Measurements from ENCODE around the gene CDK6. TPM values are rescaled to one million over a fixed set of nuclear protein-coding genes. Genes with fewer than 3 reads are reported as not detected.
"Not testable (repeated sequence)": the region's sequence is repeated elsewhere in the genome, so short reads cannot be mapped to it uniquely, and the experiment has no call there.

Gene CDK6
- total RNA-seq, 4 donors from 2014 or later, result 11.2 to 18.5 (median 13.2) TPM

DNA sequence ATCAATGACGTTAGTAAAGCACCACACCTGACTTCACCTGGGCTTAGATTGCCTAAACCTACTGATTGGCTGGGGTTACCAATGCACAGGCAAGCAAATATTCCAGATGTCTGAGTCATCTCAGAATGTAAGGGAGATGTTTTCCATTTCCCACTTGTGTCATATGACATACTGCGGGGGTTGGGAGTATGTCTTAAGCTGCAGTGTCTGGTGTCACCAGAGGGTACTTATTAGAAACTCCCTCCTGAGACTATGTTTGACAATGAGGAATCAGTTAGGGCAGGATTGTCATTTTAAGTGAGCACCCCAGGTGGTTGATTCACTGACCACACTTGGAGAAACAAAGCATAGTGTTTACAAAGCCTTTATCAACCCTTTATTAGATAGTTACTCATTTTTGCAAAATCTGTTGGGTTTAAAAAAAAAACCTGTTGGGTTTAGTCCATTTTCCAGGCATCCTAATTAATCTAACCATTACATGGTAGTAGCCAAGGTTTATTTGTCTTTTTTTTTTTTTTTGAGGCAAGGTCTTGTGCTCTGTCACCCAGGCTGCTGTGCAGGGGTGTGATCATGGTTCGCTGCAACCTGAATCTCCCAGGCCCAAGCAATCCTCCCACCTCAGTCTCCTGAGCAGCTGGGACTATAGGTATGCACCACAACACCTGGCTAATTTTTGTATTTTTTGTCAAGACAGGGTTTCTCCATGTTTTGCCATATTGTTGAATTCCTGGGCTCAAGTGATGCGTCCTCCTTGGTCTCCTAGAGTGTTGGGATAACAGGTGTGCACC, 72.5 kb downstream of the CDK6 start:
- Histone ChIP-seq H3K4me1 (no peaks in the 10 kb centered on the region), H3K27me3 (no peaks in the 10 kb centered on the region), H3K9me3 (no peaks in the 10 kb centered on the region), H3K27ac (no peak overlapping the region), H3K4me3 (replicated peaks in 1 of 3) (no peak overlapping the region), H3K36me3 (no peaks in the 10 kb centered on the region)
- WGBS, 2 donors, result 93 to 94% methylated on average over 4 of the region's 4 CpGs
- DNase-seq, result no peak
- intact Hi-C loops (cut with DNase I), result no loop called here
- TF ChIP-seq, protein P1, sequence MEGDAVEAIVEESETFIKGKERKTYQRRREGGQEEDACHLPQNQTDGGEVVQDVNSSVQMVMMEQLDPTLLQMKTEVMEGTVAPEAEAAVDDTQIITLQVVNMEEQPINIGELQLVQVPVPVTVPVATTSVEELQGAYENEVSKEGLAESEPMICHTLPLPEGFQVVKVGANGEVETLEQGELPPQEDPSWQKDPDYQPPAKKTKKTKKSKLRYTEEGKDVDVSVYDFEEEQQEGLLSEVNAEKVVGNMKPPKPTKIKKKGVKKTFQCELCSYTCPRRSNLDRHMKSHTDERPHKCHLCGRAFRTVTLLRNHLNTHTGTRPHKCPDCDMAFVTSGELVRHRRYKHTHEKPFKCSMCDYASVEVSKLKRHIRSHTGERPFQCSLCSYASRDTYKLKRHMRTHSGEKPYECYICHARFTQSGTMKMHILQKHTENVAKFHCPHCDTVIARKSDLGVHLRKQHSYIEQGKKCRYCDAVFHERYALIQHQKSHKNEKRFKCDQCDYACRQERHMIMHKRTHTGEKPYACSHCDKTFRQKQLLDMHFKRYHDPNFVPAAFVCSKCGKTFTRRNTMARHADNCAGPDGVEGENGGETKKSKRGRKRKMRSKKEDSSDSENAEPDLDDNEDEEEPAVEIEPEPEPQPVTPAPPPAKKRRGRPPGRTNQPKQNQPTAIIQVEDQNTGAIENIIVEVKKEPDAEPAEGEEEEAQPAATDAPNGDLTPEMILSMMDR (IDR thresholded peaks at IDR 0.05), result no peak
- no peak for TF ChIP-seq POLR2A (IDR thresholded peaks at IDR 0.05)

DNA sequence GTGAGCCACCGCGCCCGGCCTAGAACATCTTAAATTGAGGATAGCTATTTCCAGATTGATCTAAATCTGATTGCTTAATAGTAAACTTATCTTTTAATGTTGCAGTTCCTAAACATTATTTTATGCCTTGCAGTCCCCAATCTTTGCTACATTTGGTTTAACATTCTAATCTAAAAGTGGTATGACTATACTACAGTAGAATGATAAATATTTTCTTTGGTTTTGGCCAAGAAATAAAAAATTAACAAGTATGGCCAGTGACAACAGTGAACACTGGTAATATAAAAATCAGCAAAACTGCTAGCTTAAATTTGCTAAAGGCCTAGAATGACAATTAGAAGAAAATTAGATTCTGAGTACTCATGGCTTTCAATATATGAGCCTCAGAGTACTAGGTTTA, 73.5 kb downstream of the CDK6 start:
- no peak overlapping the region for H3K27ac ChIP-seq
- H3K36me3 ChIP-seq, result no peaks in the 10 kb centered on the region
- TF ChIP-seq POLR2A (IDR thresholded peaks at IDR 0.05), result no peak
- TF ChIP-seq, protein P1 (IDR thresholded peaks at IDR 0.05), result no peak
- no peaks in the 10 kb centered on the region for H3K4me1 ChIP-seq
- H3K9me3 ChIP-seq, result no peaks in the 10 kb centered on the region
- H3K4me3 ChIP-seq (replicated peaks in 1 of 3), result no peak overlapping the region
- H3K27me3 ChIP-seq, result no peaks in the 10 kb centered on the region
- DNase-seq, result no peak
- intact Hi-C loops (cut with DNase I), result no loop called here
- WGBS, 2 donors, result 94 to 99% methylated on average over 3 of the region's 3 CpGs

DNA sequence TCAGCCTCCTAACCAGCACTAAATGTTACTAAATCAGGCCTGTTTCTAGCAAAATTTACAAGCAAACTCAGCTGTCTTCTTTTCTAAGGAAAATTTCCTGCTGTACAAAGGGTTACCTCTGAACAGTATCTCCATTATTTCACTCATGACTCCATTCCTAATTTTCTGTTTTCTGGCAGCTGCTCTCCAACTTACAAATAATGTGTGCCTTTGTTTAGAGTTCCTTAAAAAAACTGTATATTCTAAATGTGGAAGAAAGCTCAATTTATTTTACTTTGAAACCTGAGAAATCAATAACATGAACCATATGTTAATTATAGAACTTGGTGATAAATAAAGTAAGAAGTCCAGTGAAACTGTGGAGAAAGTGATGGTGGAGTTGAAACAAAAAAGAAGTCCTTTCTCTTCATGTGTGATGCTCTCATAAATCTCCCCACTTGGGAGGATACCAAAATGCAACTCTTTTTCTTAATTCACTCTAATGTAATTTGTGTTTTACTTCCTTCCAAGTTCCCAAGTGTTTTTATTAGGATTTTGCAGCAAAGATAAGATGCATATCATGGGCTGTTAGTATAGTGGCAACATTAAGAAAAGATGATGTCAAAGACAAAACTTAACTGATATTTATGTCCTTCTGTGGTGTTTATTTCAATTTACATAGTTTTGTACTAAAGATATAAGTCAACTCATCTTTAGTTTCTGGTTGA, 74.8 kb downstream of the CDK6 start:
- no peaks in the 10 kb centered on the region for H3K36me3 ChIP-seq
- no peak overlapping the region for H3K4me3 ChIP-seq (replicated peaks in 1 of 3)
- no peak for DNase-seq
- H3K9me3 ChIP-seq, result no peaks in the 10 kb centered on the region
- intact Hi-C loops (cut with DNase I), result no loop called here
- TF ChIP-seq POLR2A (IDR thresholded peaks at IDR 0.05), result no peak
- TF ChIP-seq, protein P1 (IDR thresholded peaks at IDR 0.05), result no peak
- H3K27me3 ChIP-seq, result no peaks in the 10 kb centered on the region
- H3K27ac ChIP-seq, result no peak overlapping the region
- no peaks in the 10 kb centered on the region for H3K4me1 ChIP-seq

DNA sequence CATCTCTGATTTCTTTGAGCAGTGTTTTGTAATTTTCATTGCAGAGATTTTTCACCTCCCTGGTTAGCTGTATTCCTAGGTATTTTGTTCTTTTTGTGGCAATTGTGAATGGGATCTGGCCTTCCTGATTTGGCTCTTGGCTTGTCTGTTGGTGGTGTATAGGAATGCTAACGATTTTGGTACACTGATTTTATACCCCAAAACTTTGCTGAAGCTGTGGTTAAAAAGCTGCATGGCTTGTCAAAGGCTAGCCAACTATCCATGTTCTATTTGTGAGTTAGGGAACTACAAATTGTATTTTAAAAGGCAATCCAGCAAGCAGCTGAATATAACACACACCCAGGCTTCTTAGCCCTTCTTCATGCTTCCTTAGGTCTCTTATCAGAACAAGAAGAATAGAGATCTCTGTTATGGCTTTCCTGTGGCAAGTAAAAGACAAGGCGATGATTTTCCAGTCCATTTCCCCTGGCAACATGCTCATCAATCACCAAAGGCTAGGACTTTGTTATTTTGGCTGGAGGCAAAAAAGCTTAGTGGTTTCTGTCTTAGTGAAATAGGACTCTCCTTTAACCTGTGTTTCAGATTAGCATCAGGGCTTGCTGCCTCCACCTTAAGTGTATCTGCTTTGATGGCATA, 77.5 kb downstream of the CDK6 start:
- Histone ChIP-seq H3K27ac (no peak overlapping the region), H3K36me3 (no peaks in the 10 kb centered on the region), H3K9me3 (no peaks in the 10 kb centered on the region), H3K27me3 (no peaks in the 10 kb centered on the region), H3K4me1 (peaks cover 0 to 8% of the 10 kb centered on the region in 2 donors), H3K4me3 (replicated peaks in 1 of 3) (no peak overlapping the region)
- DNase-seq, result no peak
- no peak for TF ChIP-seq POLR2A (IDR thresholded peaks at IDR 0.05)
- TF ChIP-seq, protein P1 (IDR thresholded peaks at IDR 0.05), result no peak
- intact Hi-C loops (cut with DNase I), result no loop called here
- WGBS, 2 donors, result 92 to 95% methylated on average over 2 of the region's 2 CpGs

DNA sequence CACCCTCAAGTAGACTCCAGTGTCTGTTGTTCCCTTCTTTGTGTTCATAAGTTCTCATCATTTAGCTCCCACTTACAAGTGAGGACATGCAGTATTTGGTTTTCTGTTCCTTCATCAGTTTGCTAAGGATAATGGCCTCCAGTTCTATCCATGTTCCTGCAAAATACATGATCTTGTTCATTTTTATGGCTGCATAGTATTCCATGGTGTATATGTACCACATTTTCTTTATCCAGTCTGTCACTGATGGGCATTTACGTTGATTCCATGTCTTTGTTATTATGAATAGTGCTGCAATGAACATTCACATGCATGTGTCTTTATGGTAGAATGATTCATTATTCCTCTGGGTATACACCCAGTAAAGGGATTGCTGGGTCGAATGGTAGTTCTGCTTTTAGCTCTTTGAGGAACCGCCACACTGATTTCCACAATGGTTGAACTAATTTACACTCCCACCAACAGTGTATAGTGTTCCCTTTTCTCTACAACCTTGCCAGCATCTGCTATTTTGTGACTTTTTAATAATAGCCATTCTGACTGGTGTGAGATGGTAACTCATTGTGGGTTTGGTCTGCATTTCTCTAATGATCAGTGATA, 79.0 kb downstream of the CDK6 start:
- WGBS, 2 donors, result 93 to 94% methylated on average over 3 of the region's 3 CpGs
- DNase-seq; H3K9me3 ChIP-seq; H3K4me3 ChIP-seq (replicated peaks in 1 of 3); H3K27me3 ChIP-seq; H3K4me1 ChIP-seq; H3K27ac ChIP-seq; H3K36me3 ChIP-seq; intact Hi-C loops (cut with DNase I): not testable (repeated sequence)

Data from thyroid gland (tissue), 4 donors.